Testis (tissue), 2 donors: Measurements from ENCODE around the gene MAPKBP1.

Experiments used
- CTCF ChIP-seq, 3 experiments: fragments of 450-650 bp in 2 of 3; fragments of 200-600 bp in 1 of 3; sonication (generic) in 1 of 3; IDR thresholded peaks; one replicate each; pipeline ENCODE4 v1.5.1; 2016 to 2019; ENCODE audit warnings: antibody characterized with exemption in 3 of 3, mild to moderate bottlenecking in 2 of 3, moderate library complexity in 1 of 3
- POLR2A ChIP-seq: fragments of 450-650 bp; IDR thresholded peaks from one replicate; pipeline ENCODE4 v1.6.1; 2017; ENCODE audit warnings: antibody characterized with exemption, mild to moderate bottlenecking, moderate library complexity

- TF ChIP-seq CTCF (IDR thresholded peaks at IDR 0.05) (no peak), POLR2A (no peak)
Observed at GRCh38 chr15:41827290-41827879, 53.1 kb downstream of the MAPKBP1 start.
